HepG2 (cell line): Measurements from ENCODE around the gene MSH3. TPM values are rescaled to one million over a fixed set of nuclear protein-coding genes. Genes with fewer than 3 reads are reported as not detected.
A peak's percentile ranks its signal among the peaks of the same experiment; 100 is the strongest.

ENCODE experiments used
- ATAC-seq: fragments of 200-7000 bp; cut with Tn5 transposase; 3 replicates; pipeline ENCODE4 v1.9.1; 2020; ENCODE audit warnings: mild to moderate bottlenecking, moderate library complexity
- BruUV-seq: library from RNA; stranded (reverse); fragments of 400-500 nt; replicated peaks from 2 replicates; lab custom pipeline; 2021; lab: Mats Ljungman, UMichigan
- CTCF ChIA-PET: fragments of 300-600 bp; formaldehyde crosslinking; extraction: SDS; loops from one replicate; lab custom pipeline; 2021; ENCODE audit warnings: low total read pairs, inconsistent platforms, low intra/inter-chr PET ratio; lab: Yijun Ruan, JAX
- POLR2A ChIA-PET: fragments of 350-600 bp; sonication (Branson Sonifier 250); formaldehyde crosslinking; loops from one replicate; lab custom pipeline; 2020; ENCODE audit warnings: antibody characterized with exemption, inconsistent platforms; lab: Yijun Ruan, JAX
- DNase-seq: peaks from one replicate; pipeline ENCODE4 v3.0.0-alpha.2; 2015; ENCODE audit warnings: low spot score
- FAIRE-seq: peaks from 3 replicates; lab custom pipeline; 2011; peaks lifted over from hg19 to GRCh38; lab: Jason Lieb, UNC
- H2AFZ ChIP-seq: one replicate; pipeline ENCODE4 v1.6.1; 2011; ENCODE audit warnings: low read length, inconsistent platforms
- H3K27ac ChIP-seq: fragments of 300-600 bp; 3 replicates; pipeline ENCODE4 v1.8.0; 2011; ENCODE audit warnings: mixed run types, mild to moderate bottlenecking, mixed read lengths, low read length, inconsistent platforms; ENCODE audit not compliant: insufficient read depth; ENCODE audit errors: extremely low read length
- H3K27me3 ChIP-seq, 2 experiments: fragments of 200-600 bp in 1 of 2; 2 replicates in 1 of 2; 3 replicates in 1 of 2; pipeline versions ENCODE4 v1.6.0 to v1.8.0; 2011; ENCODE audit warnings: low read length in 2 of 2, mild to moderate bottlenecking in 2 of 2, moderate library complexity in 2 of 2, inconsistent platforms in 1 of 2; ENCODE audit not compliant: insufficient read depth in 2 of 2, control insufficient read depth in 1 of 2
- H3K36me3 ChIP-seq, 2 experiments: fragments of 200-600 bp in 1 of 2; replicated peaks in 1 of 2; 2 replicates in 1 of 2; 3 replicates in 1 of 2; pipeline versions ENCODE4 v1.5.1 to v1.8.0; 2011; ENCODE audit warnings: low read length in 2 of 2, inconsistent platforms in 1 of 2; ENCODE audit not compliant: insufficient read depth in 2 of 2, control insufficient read depth in 1 of 2
- H3K4me1 ChIP-seq: 2 replicates; pipeline ENCODE4 v1.5.1; 2012; ENCODE audit warnings: low read length, inconsistent platforms; ENCODE audit not compliant: insufficient read depth
- H3K4me2 ChIP-seq: 2 replicates; pipeline ENCODE4 v1.6.0; 2011; ENCODE audit warnings: low read depth, low read length, inconsistent platforms
- H3K4me3 ChIP-seq, 3 experiments: fragments of 200-600 bp in 1 of 3; sonication (generic), shearing (Covaris generic) in 1 of 3; replicated peaks in 1 of 3; 2 replicates each; pipeline ENCODE4 v1.5.1; 2011 to 2016; ENCODE audit warnings: low read length in 3 of 3, inconsistent platforms in 2 of 3, low read depth in 2 of 3, mild to moderate bottlenecking in 2 of 3, control low read depth in 1 of 3, mixed read lengths in 1 of 3; ENCODE audit not compliant: insufficient read depth in 1 of 3
- H3K79me2 ChIP-seq: one replicate; pipeline ENCODE4 v1.6.1; 2011; ENCODE audit warnings: low read length, inconsistent platforms; ENCODE audit not compliant: insufficient read depth
- H3K9ac ChIP-seq: 2 replicates; pipeline ENCODE4 v1.6.0; 2011; ENCODE audit warnings: mild to moderate bottlenecking, low read depth, low read length, inconsistent platforms; ENCODE audit not compliant: insufficient read depth
- H3K9me3 ChIP-seq: 2 replicates; pipeline ENCODE4 v1.5.1; 2012; ENCODE audit warnings: mild to moderate bottlenecking, low read length
- H4K20me1 ChIP-seq: 2 replicates; pipeline ENCODE4 v1.6.0; 2011; ENCODE audit warnings: inconsistent platforms, mild to moderate bottlenecking, low read length, moderate library complexity; ENCODE audit not compliant: insufficient read depth
- ATF2 ChIP-seq: sonication (generic); formaldehyde crosslinking; IDR thresholded peaks from 2 replicates; pipeline ENCODE4 v1.4.0; 2020; ENCODE audit warnings: missing genetic modification reagents
- DZIP1 ChIP-seq: sonication (generic); formaldehyde crosslinking; IDR thresholded peaks from 2 replicates; pipeline ENCODE4 v1.5.0; 2020; ENCODE audit warnings: mild to moderate bottlenecking, missing genetic modification reagents
- FOXA3 ChIP-seq: IDR thresholded peaks from 2 replicates; pipeline ENCODE4 v1.6.1; 2016; ENCODE audit warnings: missing genetic modification reagents, missing compliant biosample characterization
- FOXO4 ChIP-seq: sonication (generic); formaldehyde crosslinking; conservative IDR thresholded peaks from 2 replicates; pipeline ENCODE4 v1.8.1; 2023; ENCODE audit warnings: missing genetic modification reagents
- FOXP1 ChIP-seq, 2 experiments: fragments of 450-650 bp in 1 of 2; IDR thresholded peaks; 2 replicates each; pipeline ENCODE4 v1.6.1; 2017 to 2018; ENCODE audit warnings: antibody characterized with exemption in 1 of 2
- NBN ChIP-seq: fragments of 450-650 bp; conservative IDR thresholded peaks from 2 replicates; pipeline ENCODE4 v1.6.1; 2017
- NCOA5 ChIP-seq: sonication (generic); formaldehyde crosslinking; IDR thresholded peaks from 2 replicates; pipeline ENCODE4 v1.4.0; 2020; ENCODE audit warnings: missing genetic modification reagents
- PRMT3 ChIP-seq: sonication (generic); formaldehyde crosslinking; IDR thresholded peaks from 2 replicates; pipeline ENCODE4 v1.8.1; 2022; ENCODE audit warnings: low read depth, mild to moderate bottlenecking, moderate library complexity, missing genetic modification reagents, borderline replicate concordance
- SAP130 ChIP-seq: IDR thresholded peaks from 2 replicates; pipeline ENCODE4 v1.6.1; 2016; ENCODE audit warnings: low read depth
- SIN3A ChIP-seq: IDR thresholded peaks from 2 replicates; pipeline ENCODE4 v1.6.1; 2011; ENCODE audit warnings: low read depth, mild to moderate bottlenecking, control low read depth, low read length, borderline replicate concordance
- ZC3H13 ChIP-seq: sonication (generic); formaldehyde crosslinking; IDR thresholded peaks from 2 replicates; pipeline ENCODE4 v1.8.1; 2023; ENCODE audit warnings: mild to moderate bottlenecking, missing genetic modification reagents, moderate library complexity
- ZMYM4 ChIP-seq: sonication (generic); formaldehyde crosslinking; IDR thresholded peaks from 2 replicates; pipeline ENCODE4 v1.8.1; 2023; ENCODE audit warnings: mild to moderate bottlenecking, missing genetic modification reagents
- ZNF326 ChIP-seq: sonication (generic); formaldehyde crosslinking; IDR thresholded peaks from 2 replicates; pipeline ENCODE4 v1.4.0; 2020; ENCODE audit warnings: missing genetic modification reagents, borderline replicate concordance
- ZNF550 ChIP-seq: sonication (generic); formaldehyde crosslinking; IDR thresholded peaks from 2 replicates; pipeline ENCODE4 v1.4.0; 2020; ENCODE audit warnings: mild to moderate bottlenecking, missing genetic modification reagents, borderline replicate concordance
- ZNF572 ChIP-seq: sonication (generic); formaldehyde crosslinking; IDR thresholded peaks from 2 replicates; pipeline ENCODE4 v1.5.1; 2020; ENCODE audit warnings: mild to moderate bottlenecking, missing genetic modification reagents
- ZNF607 ChIP-seq: sonication (generic); formaldehyde crosslinking; IDR thresholded peaks from 2 replicates; pipeline ENCODE4 v1.5.1; 2020; ENCODE audit warnings: missing genetic modification reagents, mild to moderate bottlenecking, borderline replicate concordance
- ZNF644 ChIP-seq: IDR thresholded peaks from 2 replicates; pipeline ENCODE4 v1.6.1; 2016; ENCODE audit warnings: low read depth
- ZNF747 ChIP-seq: sonication (generic); formaldehyde crosslinking; IDR thresholded peaks from 2 replicates; pipeline ENCODE4 v1.8.1; 2023; ENCODE audit warnings: missing genetic modification reagents, mild to moderate bottlenecking, borderline replicate concordance
- ZSCAN9 ChIP-seq: IDR thresholded peaks from 2 replicates; pipeline ENCODE4 v1.6.1; 2016; ENCODE audit warnings: borderline replicate concordance
- WGBS: methylation state at CpG from one replicate; pipeline ENCODE4 v1.1.6; 2017; ENCODE audit warnings: low lambda C conversion rate; 5-methylcytosine and 5-hydroxymethylcytosine counted together
- in situ Hi-C: cut with HindIII; loops from 2 replicates; pipeline ENCODE4 v1.10.0; 2017; ENCODE audit warnings: low pct_unique_long_range_greater_than_20kb; ENCODE audit not compliant: extremely low pct_ligation_motif_present
- intact Hi-C: fragments of 100-400 bp; cut with micrococcal nuclease; formaldehyde crosslinking; loops from one replicate; pipeline ENCODE4 v1.10.0; 2022; ENCODE audit not compliant: unreplicated experiment
- polyA plus RNA-seq, 8 experiments: library from polyadenylated mRNA; depleted of rRNA in 3 of 8; stranded (reverse) in 7 of 8; unstranded in 1 of 8; fragments of >200 nt; fragmentation: Illumina TruSeq in 4 of 8; extraction: Trizol in 4 of 8; gene quantifications; 2 replicates each; pipeline versions ENCODE4 v1.2.1 to v1.2.3, GENCODE V29; 2011 to 2016; ENCODE audit warnings: low read depth in 4 of 8, missing spikeins in 1 of 8, mixed read lengths in 1 of 8; ENCODE audit not compliant: insufficient read depth in 1 of 8
- total RNA-seq, 5 experiments: library from RNA; depleted of rRNA; stranded (reverse); fragments of >200 nt; fragmentation: Illumina TruSeq; extraction: Trizol; gene quantifications; 2 replicates each; pipeline ENCODE4 v1.2.3, GENCODE V29; 2016; ENCODE audit warnings: low read depth in 1 of 5
- TF ChIP-seq, protein P1 (sequence below): sonication (generic); formaldehyde crosslinking; IDR thresholded peaks from 2 replicates; pipeline ENCODE4 v1.5.1; 2020; ENCODE audit warnings: mild to moderate bottlenecking, moderate library complexity, missing genetic modification reagents

Gene MSH3
- total and polyA plus RNA-seq, 2 of the 13 experiments (the other 11 are each of a cell fraction or from before 2014, with no cell fraction given) = 4.0 to 16.4 TPM

GRCh38 chr5:80780024-80780423 is 125.6 kb downstream of the MSH3 start:
- WGBS = 91% methylated on average over 2 of the region's 2 CpGs
- peak; percentile 86 for ATAC-seq
- intact Hi-C loops = no loop called here
- in situ Hi-C loops = no loop called here
- Histone ChIP-seq H3K36me3 (no peaks in the 10 kb centered on the region), H3K4me3 (no peak overlapping the region), H3K4me2 (no peak overlapping the region), H3K4me1 (peaks cover 6% of the 10 kb centered on the region; the same call in 1 of the 2 replicates), H3K9me3 (no peaks in the 10 kb centered on the region), H3K79me2 (no peaks in the 10 kb centered on the region), H4K20me1 (no peaks in the 10 kb centered on the region), H2AFZ (no peak overlapping the region), H3K9ac (no peak overlapping the region), H3K27me3 (no peaks in the 10 kb centered on the region), H3K27ac (no peak overlapping the region)
- BruUV-seq = no TSS peak
- ChIA-PET POLR2A (no interaction called here), CTCF (no interaction called here)
- no peak for FAIRE-seq
- peak; percentile 25 for DNase-seq
- TF ChIP-seq ZNF747 (CRISPR knock-in tag) (no peak), ZSCAN9 (CRISPR knock-in tag) (no peak), FOXP1 (IDR thresholded peaks at IDR 0.05) (no peak), FOXP1 (CRISPR knock-in tag; IDR thresholded peaks at IDR 0.05) (0 out of 2 replicates have a peak, but pooled peaks have one; percentile 12), ATF2 (CRISPR knock-in tag) (no peak), NBN (no peak), ZNF572 (CRISPR knock-in tag) (no peak), SAP130 (CRISPR knock-in tag) (peak; percentile 22; the same call in 1 of the 2 replicates), PRMT3 (CRISPR knock-in tag) (no peak), ZC3H13 (CRISPR knock-in tag) (no peak), ZNF607 (no peak), FOXO4 (CRISPR knock-in tag) (no peak), NCOA5 (no peak), DZIP1 (CRISPR knock-in tag) (no peak), ZMYM4 (CRISPR knock-in tag) (peak; percentile 44; the same call in 1 of the 2 replicates), ZNF326 (CRISPR knock-in tag) (no peak), SIN3A (no peak), ZNF644 (peak; percentile 68; the same call in 1 of the 2 replicates), FOXA3 (peak; percentile 60), ZNF550 (CRISPR knock-in tag) (no peak)
- TF ChIP-seq, protein P1, sequence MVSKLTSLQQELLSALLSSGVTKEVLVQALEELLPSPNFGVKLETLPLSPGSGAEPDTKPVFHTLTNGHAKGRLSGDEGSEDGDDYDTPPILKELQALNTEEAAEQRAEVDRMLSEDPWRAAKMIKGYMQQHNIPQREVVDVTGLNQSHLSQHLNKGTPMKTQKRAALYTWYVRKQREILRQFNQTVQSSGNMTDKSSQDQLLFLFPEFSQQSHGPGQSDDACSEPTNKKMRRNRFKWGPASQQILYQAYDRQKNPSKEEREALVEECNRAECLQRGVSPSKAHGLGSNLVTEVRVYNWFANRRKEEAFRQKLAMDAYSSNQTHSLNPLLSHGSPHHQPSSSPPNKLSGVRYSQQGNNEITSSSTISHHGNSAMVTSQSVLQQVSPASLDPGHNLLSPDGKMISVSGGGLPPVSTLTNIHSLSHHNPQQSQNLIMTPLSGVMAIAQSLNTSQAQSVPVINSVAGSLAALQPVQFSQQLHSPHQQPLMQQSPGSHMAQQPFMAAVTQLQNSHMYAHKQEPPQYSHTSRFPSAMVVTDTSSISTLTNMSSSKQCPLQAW (CRISPR knock-in tag) = peak; percentile 27; the same call in 1 of the 2 replicates
